HG03432 (cell line): Measurements from ENCODE around the gene MST1R.

ENCODE experiments used
- ATAC-seq: cut with Tn5 transposase; IDR thresholded peaks from one replicate; pipeline ENCODE4 v1.9.1; 2021; ENCODE audit warnings: mild to moderate bottlenecking, moderate library complexity; ENCODE audit not compliant: unreplicated experiment

MST1R gene

GRCh38 chr3:49841806-49842205, 61.9 kb downstream of the MST1R start:
- no peak for ATAC-seq

- no peak for ATAC-seq
Observed at GRCh38 chr3:49841126-49841696, 62.5 kb downstream of the MST1R start.

DNA sequence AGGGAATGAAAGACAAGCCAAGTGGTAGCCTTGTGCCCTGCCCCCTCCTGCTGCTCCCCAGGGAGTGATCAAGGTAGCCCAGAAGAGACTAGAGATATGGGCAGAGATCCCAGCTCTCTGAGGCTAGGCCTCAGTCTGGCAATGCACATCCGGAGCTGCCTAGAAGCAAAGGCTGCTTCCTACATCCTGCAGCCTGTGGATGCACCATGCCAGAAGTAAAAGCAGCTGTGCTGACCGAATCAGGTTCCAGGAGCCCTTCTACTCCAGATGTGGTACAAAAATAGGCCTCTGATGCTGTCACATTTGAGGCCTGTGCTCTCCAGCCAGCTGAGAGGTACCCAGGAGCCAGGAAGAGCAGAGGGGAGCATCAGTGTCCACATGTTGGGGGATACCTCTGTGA, 63.3 kb downstream of the MST1R start:
- no peak for ATAC-seq

GRCh38 chr3:49839193-49839809, 64.4 kb downstream of the MST1R start:
- no peak for ATAC-seq
